Mesothelial cell of epicardium (in vitro differentiated cells): Measurements from ENCODE around the gene LIN28A. TPM values are rescaled to one million over a fixed set of nuclear protein-coding genes. Genes with fewer than 3 reads are reported as not detected.
"Not testable (repeated sequence)": the region's sequence is repeated elsewhere in the genome, so short reads cannot be mapped to it uniquely, and the experiment has no call there.

ENCODE experiments used
- DNase-seq, 2 experiments: peaks; one replicate each; pipeline ENCODE4 v3.0.0; 2021; ENCODE audit warnings: low spot score in 2 of 2; ENCODE audit not compliant: unreplicated experiment in 2 of 2
- H3K27ac Mint-ChIP-seq: 2 replicates; pipeline ENCODE4 v1.8.0; 2021; ENCODE audit warnings: mixed read lengths
- H3K27me3 Mint-ChIP-seq: 2 replicates; pipeline ENCODE4 v1.8.0; 2021; ENCODE audit warnings: low read depth, mixed read lengths
- H3K36me3 Mint-ChIP-seq: 2 replicates; pipeline ENCODE4 v1.8.0; 2021; ENCODE audit warnings: mixed read lengths
- H3K4me1 Mint-ChIP-seq: 2 replicates; pipeline ENCODE4 v1.8.0; 2021; ENCODE audit warnings: mixed read lengths
- H3K4me3 Mint-ChIP-seq: 2 replicates; pipeline ENCODE4 v1.8.0; 2021; ENCODE audit warnings: mild to moderate bottlenecking, moderate library complexity, mixed read lengths
- H3K9me3 Mint-ChIP-seq: 2 replicates; pipeline ENCODE4 v1.8.0; 2021; ENCODE audit warnings: mixed read lengths
- total RNA-seq: library from RNA; stranded (reverse); gene quantifications from 3 replicates; pipeline ENCODE4 v1.2.1, GENCODE V29; 2021
- TF ChIP-seq, protein P1 (sequence below): fragments of 200-600 bp; sonication (generic); IDR thresholded peaks from one replicate; pipeline ENCODE4 v1.5.0; 2021; ENCODE audit warnings: antibody characterized with exemption; ENCODE audit not compliant: unreplicated experiment

Gene LIN28A
- total RNA-seq, 1 donor from 2014 or later, result 0.09 TPM

DNA sequence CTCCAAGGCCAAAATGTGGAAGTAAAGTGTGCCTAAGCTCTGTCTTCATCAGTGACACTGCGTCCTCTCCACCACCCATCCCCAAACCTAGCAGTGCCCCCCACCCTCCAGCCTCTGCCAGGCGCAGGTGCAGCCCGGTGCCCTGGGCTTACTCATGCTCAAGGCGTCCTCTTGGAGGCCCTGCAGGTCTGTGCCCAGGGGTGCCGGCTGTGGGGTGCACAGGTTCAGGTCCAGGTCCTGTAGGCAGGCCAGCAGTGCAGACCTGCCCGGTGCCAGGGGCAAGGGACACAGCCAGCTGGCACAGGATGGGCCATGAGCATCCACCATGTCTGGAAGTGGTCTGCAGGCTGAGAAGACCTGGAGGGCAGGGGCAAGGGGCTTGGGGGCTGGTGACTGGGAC is 43.2 kb upstream of the LIN28A start:
- no peaks in the 10 kb centered on the region for H3K36me3 Mint-ChIP-seq
- peaks cover 32% of the 10 kb centered on the region for H3K27me3 Mint-ChIP-seq
- TF ChIP-seq, protein P1, sequence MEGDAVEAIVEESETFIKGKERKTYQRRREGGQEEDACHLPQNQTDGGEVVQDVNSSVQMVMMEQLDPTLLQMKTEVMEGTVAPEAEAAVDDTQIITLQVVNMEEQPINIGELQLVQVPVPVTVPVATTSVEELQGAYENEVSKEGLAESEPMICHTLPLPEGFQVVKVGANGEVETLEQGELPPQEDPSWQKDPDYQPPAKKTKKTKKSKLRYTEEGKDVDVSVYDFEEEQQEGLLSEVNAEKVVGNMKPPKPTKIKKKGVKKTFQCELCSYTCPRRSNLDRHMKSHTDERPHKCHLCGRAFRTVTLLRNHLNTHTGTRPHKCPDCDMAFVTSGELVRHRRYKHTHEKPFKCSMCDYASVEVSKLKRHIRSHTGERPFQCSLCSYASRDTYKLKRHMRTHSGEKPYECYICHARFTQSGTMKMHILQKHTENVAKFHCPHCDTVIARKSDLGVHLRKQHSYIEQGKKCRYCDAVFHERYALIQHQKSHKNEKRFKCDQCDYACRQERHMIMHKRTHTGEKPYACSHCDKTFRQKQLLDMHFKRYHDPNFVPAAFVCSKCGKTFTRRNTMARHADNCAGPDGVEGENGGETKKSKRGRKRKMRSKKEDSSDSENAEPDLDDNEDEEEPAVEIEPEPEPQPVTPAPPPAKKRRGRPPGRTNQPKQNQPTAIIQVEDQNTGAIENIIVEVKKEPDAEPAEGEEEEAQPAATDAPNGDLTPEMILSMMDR, result no peak
- no peak overlapping the region for H3K27ac Mint-ChIP-seq
- H3K4me1 Mint-ChIP-seq, result no peaks in the 10 kb centered on the region
- H3K4me3 Mint-ChIP-seq, result no peak overlapping the region
- peaks cover 4% of the 10 kb centered on the region for H3K9me3 Mint-ChIP-seq
- no peak for DNase-seq

DNA sequence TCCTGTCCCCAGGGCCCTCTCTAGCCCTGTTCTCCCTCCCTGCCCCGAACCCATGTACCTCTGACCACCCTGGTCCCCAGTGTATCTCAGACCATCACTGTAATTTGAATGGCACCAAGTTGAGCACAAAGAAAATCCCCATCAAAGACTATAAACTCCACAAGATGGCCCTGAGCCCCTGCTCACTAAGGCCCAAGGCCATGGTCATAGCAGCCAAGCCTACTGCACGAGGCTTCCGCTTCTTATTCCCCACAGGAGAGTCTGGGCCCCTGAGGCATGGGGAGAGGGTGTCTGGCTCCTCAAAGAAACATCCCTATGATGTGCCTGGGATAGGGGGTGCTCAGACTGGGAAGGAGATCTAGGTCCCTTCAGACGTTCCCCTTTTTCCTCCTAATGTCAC is 42.6 kb upstream of the LIN28A start:
- Mint-ChIP-seq H3K9me3 (peaks cover 4% of the 10 kb centered on the region), H3K27me3 (peaks cover 28% of the 10 kb centered on the region), H3K4me3 (no peak overlapping the region), H3K27ac (no peak overlapping the region), H3K4me1 (no peaks in the 10 kb centered on the region), H3K36me3 (no peaks in the 10 kb centered on the region)
- TF ChIP-seq, protein P1, result no peak
- DNase-seq, result no peak

DNA sequence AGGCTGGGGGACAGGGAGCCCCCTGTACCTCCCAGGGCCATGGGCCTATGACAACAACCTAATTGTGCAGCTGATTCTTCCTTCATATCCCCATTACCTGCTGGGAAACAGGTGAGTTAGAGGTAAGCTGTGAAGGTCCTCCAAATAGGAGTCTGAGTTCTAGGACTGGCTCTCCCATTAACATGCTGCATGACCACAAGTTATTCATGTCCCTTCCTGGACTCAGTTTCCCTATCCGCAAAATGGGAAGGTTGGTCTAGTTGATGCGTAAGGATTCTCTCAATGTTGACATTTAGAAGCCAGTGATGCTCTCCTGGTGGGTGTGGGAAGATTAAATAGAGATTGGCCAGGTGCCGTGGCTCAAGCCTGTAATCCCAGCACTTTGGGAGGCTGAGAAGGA is 42.1 kb upstream of the LIN28A start:
- TF ChIP-seq, protein P1, result no peak
- Mint-ChIP-seq H3K36me3 (no peaks in the 10 kb centered on the region), H3K27me3 (peaks cover 24% of the 10 kb centered on the region)

DNA sequence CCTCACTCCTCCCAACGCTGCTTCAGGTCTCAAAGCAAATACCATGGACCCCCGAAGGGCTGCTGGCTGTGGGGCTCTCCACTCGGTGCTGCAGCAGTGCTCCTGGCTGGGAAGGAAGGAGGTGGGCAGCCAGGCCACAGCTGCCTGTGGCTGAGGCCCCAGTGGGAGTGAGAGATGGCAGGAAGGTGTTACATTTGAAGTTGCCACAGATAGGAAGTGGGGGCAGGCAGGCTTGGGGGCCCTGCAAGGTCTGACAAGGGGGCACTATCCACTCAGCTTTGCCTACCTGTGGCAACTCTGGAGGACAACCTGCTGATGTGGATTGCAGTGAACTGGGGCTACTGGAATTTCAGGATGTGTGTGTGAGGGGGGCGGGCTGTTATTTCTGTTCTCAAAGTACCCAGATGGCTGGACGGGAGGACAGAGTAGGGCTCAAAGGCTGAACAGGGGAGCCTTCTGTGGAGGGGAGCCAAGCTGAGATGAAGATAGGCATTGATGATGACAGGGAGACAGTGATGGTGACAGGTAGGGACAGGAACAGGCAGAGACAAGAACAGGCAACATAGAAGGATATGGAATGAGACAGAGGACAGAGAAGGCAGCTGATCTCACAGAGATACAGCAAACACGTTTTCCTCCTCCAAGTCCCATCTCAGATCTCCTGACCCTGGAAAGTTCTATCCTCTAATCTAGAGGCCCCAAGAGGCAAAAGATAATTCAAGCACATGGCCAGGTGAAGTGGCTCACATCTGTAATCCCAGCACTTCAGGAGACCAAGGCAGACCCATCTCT is 39.8 kb upstream of the LIN28A start:
- Mint-ChIP-seq H3K27ac (no peak overlapping the region), H3K27me3 (peaks cover 13% of the 10 kb centered on the region), H3K9me3 (peaks cover 4% of the 10 kb centered on the region), H3K4me1 (no peaks in the 10 kb centered on the region), H3K36me3 (no peaks in the 10 kb centered on the region), H3K4me3 (no peak overlapping the region)
- TF ChIP-seq, protein P1, result no peak
- no peak for DNase-seq

More for the DNA sequence above, 42.1 kb upstream of the LIN28A start:
- Mint-ChIP-seq H3K9me3 (peaks cover 4% of the 10 kb centered on the region), H3K4me1 (no peaks in the 10 kb centered on the region), H3K27ac (no peak overlapping the region), H3K4me3 (no peak overlapping the region)
- DNase-seq, result no peak

DNA sequence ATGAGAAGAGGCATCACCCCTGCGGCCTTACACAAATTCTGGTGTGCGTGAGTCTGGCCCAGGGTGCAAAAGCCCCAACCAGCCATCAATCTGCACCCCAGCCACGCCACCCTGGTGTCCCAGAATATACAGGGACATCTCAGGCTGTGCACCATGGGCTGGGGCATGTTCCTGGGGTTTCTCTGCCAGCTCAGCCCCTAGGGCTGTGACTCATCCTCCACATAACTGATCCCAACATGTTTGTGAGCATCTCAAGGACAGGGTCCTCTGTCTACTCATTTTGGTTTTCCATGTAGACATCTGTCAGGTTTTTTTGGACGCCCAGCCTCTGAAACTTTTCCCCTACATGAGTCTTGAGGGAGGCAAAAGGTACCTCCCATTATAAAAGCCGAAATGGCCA is 38.6 kb upstream of the LIN28A start:
- TF ChIP-seq, protein P1, result no peak
- Mint-ChIP-seq H3K4me1 (no peaks in the 10 kb centered on the region), H3K9me3 (peaks cover 4% of the 10 kb centered on the region), H3K27me3 (peaks cover 13% of the 10 kb centered on the region), H3K27ac (no peak overlapping the region), H3K4me3 (no peak overlapping the region), H3K36me3 (no peaks in the 10 kb centered on the region)
- DNase-seq, result no peak

GRCh38 chr1:26372611-26373010 is 38.0 kb upstream of the LIN28A start, which contains the start of gene ZNF683:
Gene ZNF683, minus strand, starts transcription at chr1:26372750. Its CDS starts 4,179 bp downstream, at chr1:26368571.
- not testable (repeated sequence) for H3K27ac Mint-ChIP-seq, H3K4me1 Mint-ChIP-seq, H3K4me3 Mint-ChIP-seq, H3K9me3 Mint-ChIP-seq, H3K36me3 Mint-ChIP-seq, DNase-seq
- peaks cover 12% of the 10 kb centered on the region for H3K27me3 Mint-ChIP-seq
